Measurements from ENCODE around the gene ACVRL1.

ACVRL1 gene

DNA sequence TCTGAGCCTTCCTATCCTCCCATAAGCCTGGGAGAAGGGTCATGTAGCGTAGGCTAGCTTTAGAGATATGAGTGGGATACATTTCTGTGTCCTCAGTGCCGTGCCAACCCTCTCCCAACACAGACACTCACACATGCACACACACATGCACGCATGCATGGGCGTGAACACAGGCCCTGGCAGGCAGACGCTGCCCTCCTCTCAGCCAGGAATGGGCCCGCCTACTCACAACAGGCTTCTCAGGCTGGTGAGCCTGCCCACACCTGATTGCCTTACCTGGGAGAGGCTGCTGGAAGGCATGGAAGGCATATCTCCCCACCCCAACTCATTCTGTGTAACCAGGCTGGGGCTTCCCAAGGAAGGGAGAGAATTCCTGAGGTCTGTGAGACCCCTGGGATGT lies 31.4 kb downstream of the ACVRL1 start:
- no peak for DNase-seq (ENCODE audit: low spot score)
- in situ Hi-C loops (cut with MboI; ENCODE audit: low sequenced_read_pairs, unreplicated experiment) = no loop called here
- TF ChIP-seq CTCF (IDR thresholded peaks at IDR 0.05; ENCODE audit: borderline replicate concordance, control extremely low read depth, extremely low read depth, insufficient read depth, missing control alignments) = no peak

DNA sequence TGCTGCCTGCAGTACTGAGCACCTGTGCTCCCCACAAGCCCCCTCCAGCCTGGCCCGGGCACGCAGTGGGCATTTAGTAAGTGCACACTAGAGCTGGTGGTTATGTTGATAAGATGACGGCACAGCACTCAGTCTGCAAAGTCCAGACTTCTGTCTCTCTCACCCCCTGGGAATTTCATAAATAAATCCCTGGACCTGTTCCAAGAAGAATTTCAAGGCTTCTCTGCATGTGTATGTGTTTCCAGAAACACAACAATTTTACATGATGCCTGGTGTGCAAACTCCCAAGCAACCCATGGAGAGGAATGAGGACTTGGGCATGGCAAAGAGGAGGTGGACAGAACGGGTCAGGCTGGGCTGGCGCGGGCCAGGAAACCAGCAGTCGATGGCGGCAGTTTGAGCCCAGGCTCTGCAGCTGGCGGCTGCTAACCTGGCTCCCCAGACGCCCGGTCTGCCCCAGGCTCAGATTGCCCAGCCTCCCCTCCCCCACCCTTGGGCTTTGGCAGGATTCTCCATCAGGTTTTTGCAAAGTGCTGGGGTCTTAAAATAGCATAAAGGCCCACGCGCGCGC lies 33.8 kb downstream of the ACVRL1 start:
- TF ChIP-seq CTCF (IDR thresholded peaks at IDR 0.05; ENCODE audit: borderline replicate concordance, control extremely low read depth, extremely low read depth, insufficient read depth, missing control alignments) = no peak
- DNase-seq (ENCODE audit: low spot score) = no peak
- in situ Hi-C loops (cut with MboI; ENCODE audit: low sequenced_read_pairs, unreplicated experiment) = no loop called here

DNA sequence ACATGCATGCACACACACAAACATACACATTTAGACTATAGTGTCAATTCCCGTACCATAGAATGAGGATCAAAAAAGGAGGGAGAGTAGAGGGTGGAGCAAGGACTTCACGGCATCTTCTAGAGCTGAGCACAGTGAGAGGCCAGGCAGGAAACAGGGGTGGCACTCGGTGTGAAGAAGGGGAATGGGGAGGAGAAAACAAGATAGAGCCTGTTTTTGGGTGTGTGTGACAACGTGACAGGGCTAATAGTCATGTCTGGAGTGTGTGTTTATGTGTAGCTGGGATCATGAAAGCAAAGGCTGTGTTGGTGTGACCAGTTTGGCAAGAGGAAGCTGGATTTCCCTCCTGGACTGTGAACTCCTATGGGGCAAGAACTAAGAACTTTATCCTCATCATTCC lies 34.3 kb downstream of the ACVRL1 start:
- DNase-seq (ENCODE audit: low spot score) = no peak
- no peak for TF ChIP-seq CTCF (IDR thresholded peaks at IDR 0.05; ENCODE audit: borderline replicate concordance, control extremely low read depth, extremely low read depth, insufficient read depth, missing control alignments)
- in situ Hi-C loops (cut with MboI; ENCODE audit: low sequenced_read_pairs, unreplicated experiment) = no loop called here

DNA sequence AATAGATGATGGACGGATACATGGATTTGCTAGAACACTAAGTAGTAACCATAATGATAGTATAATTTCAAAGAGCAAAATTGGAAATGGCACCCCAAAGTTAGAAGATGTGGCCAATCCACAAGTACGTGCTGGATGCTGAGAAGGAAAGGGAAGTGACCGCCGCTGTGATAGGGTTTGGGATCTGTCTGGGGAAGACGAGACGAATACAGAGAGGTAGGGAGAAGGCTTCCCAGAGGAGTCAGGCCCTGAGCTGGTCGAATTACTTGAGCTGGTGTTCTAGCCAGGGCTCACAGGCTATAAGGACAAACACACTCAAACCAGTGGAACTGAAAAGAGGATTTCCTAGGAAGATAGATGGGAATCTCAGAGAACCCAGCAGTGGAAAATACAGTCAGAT lies 34.8 kb downstream of the ACVRL1 start:
- TF ChIP-seq CTCF (IDR thresholded peaks at IDR 0.05; ENCODE audit: borderline replicate concordance, control extremely low read depth, extremely low read depth, insufficient read depth, missing control alignments) = no peak
- in situ Hi-C loops (cut with MboI; ENCODE audit: low sequenced_read_pairs, unreplicated experiment) = no loop called here
- DNase-seq (ENCODE audit: low spot score) = no peak

- in situ Hi-C loops (cut with MboI; ENCODE audit: low sequenced_read_pairs, unreplicated experiment) = no loop called here
- no peak for DNase-seq (ENCODE audit: low spot score)
- TF ChIP-seq CTCF (IDR thresholded peaks at IDR 0.05; ENCODE audit: borderline replicate concordance, control extremely low read depth, extremely low read depth, insufficient read depth, missing control alignments) = no peak
Measured at GRCh38 chr12:51942501-51943000, 35.2 kb downstream of the ACVRL1 start.

DNA sequence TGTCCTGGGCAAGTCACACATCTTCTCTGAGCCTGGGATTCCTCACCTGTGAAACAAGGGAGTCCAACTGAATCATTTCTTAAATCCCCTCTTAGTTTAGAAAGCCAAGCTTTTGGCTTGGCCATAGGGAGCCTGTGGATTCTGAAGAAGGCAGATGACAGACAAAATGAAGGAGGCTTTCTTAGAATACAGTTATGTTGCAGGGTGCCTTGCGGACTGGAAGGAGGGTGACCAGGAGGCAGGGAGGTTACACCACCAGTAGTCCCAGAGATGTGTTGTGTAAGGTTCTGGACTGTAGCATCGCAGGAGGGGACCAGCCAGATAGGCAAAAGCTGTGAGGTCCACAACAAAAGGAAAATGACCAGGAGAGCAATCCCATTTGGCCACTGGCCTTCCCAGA lies 36.0 kb downstream of the ACVRL1 start:
- in situ Hi-C loops (cut with MboI; ENCODE audit: low sequenced_read_pairs, unreplicated experiment) = no loop called here
- no peak for TF ChIP-seq CTCF (IDR thresholded peaks at IDR 0.05; ENCODE audit: borderline replicate concordance, control extremely low read depth, extremely low read depth, insufficient read depth, missing control alignments)
- DNase-seq (ENCODE audit: low spot score) = no peak
